Smooth muscle cell (in vitro differentiated cells): ENCODE results near the gene BABAM2. TPM values are rescaled to one million over a fixed set of nuclear protein-coding genes. Genes with fewer than 3 reads are reported as not detected.

Experiments used
- DNase-seq: peaks from one replicate; lab custom pipeline; 2025; ENCODE audit not compliant: unreplicated experiment; lab: John Stamatoyannopoulos, UW
- H2AFZ ChIP-seq: fragments of 200-600 bp; sonication (generic); 2 replicates; pipeline ENCODE4 v1.6.0; 2016; ENCODE audit warnings: antibody characterized with exemption, low read depth, mild to moderate bottlenecking
- H3F3A ChIP-seq: fragments of 200-600 bp; sonication (generic); 2 replicates; pipeline ENCODE4 v1.6.0; 2017; ENCODE audit warnings: antibody characterized with exemption, low read depth
- H3K27ac ChIP-seq: fragments of 200-600 bp; sonication (generic); 2 replicates; pipeline ENCODE4 v1.5.1; 2016; ENCODE audit warnings: low read depth, mild to moderate bottlenecking
- H3K27me3 ChIP-seq: fragments of 200-600 bp; sonication (generic); 2 replicates; pipeline ENCODE4 v1.6.1; 2016; ENCODE audit warnings: low read depth, mild to moderate bottlenecking
- H3K36me3 ChIP-seq: fragments of 200-600 bp; sonication (generic); 2 replicates; pipeline ENCODE4 v1.5.1; 2016; ENCODE audit warnings: low read depth
- H3K4me1 ChIP-seq: fragments of 200-600 bp; sonication (generic); 2 replicates; pipeline ENCODE4 v1.5.1; 2016; ENCODE audit warnings: low read depth
- H3K4me2 ChIP-seq: fragments of 200-600 bp; sonication (generic); 2 replicates; pipeline ENCODE4 v1.6.0; 2016; ENCODE audit warnings: mild to moderate bottlenecking
- H3K4me3 ChIP-seq: fragments of 200-600 bp; sonication (generic); 2 replicates; pipeline ENCODE4 v1.5.1; 2016; ENCODE audit warnings: mild to moderate bottlenecking
- H3K79me2 ChIP-seq: fragments of 200-600 bp; sonication (generic); 2 replicates; pipeline ENCODE4 v1.6.0; 2016; ENCODE audit warnings: low read depth, mild to moderate bottlenecking
- H3K9ac ChIP-seq: fragments of 200-600 bp; sonication (generic); 2 replicates; pipeline ENCODE4 v1.6.0; 2016; ENCODE audit warnings: low read depth
- H3K9me3 ChIP-seq: fragments of 200-600 bp; sonication (generic); replicated peaks from 2 replicates; pipeline ENCODE4 v1.5.1; 2016; ENCODE audit warnings: low read depth
- H4K20me1 ChIP-seq: fragments of 200-600 bp; sonication (generic); 2 replicates; pipeline ENCODE4 v1.6.0; 2016; ENCODE audit warnings: low read depth
- CTCF ChIP-seq: fragments of 200-600 bp; sonication (generic); IDR thresholded peaks from 2 replicates; pipeline ENCODE4 v1.5.1; 2017; ENCODE audit warnings: borderline replicate concordance, mild to moderate bottlenecking, antibody characterized with exemption; ENCODE audit not compliant: insufficient read depth, poor library complexity, severe bottlenecking
- WGBS: methylation state at CpG from one replicate; pipeline ENCODE4 v1.1.7; 2016; ENCODE audit warnings: low lambda C conversion rate; 5-methylcytosine and 5-hydroxymethylcytosine counted together
- polyA plus RNA-seq: library from polyadenylated mRNA; unstranded; fragments of >200 nt; fragmentation: Nextera tagmentation; extraction: Ambion mirVana; gene quantifications from 2 replicates; pipeline ENCODE4 v1.2.1, GENCODE V29; 2016
- total RNA-seq: library from RNA; depleted of rRNA; stranded (reverse); fragments of >200 nt; gene quantifications from 2 replicates; pipeline ENCODE4 v1.2.3, GENCODE V29; 2014

Gene BABAM2
- total and polyA plus RNA-seq, 2 experiments from 2014 or later = 26.5 to 29.1 TPM

GRCh38 chr2:28165087-28165635 lies 274.6 kb downstream of the BABAM2 start:
- Histone ChIP-seq H3K36me3 (no peaks in the 10 kb centered on the region), H3K4me2 (peak overlapping the region; percentile 60), H2AFZ (no peak overlapping the region), H3K9ac (no peak overlapping the region), H3K9me3 (no peaks in the 10 kb centered on the region), H4K20me1 (no peaks in the 10 kb centered on the region), H3K27ac (peak overlapping the region; percentile 83), H3F3A (peaks cover 22% of the 10 kb centered on the region), H3K4me1 (peaks cover 24% of the 10 kb centered on the region), H3K27me3 (no peaks in the 10 kb centered on the region), H3K79me2 (no peaks in the 10 kb centered on the region), H3K4me3 (no peak overlapping the region)
- no peak for DNase-seq
- TF ChIP-seq CTCF = no peak
- WGBS = 49% methylated on average over 4 of the region's 5 CpGs

- Histone ChIP-seq H3K4me3 (no peak overlapping the region), H3K9ac (no peak overlapping the region), H3K36me3 (no peaks in the 10 kb centered on the region), H3K27me3 (no peaks in the 10 kb centered on the region), H3K4me1 (peaks cover 9% of the 10 kb centered on the region), H3K27ac (peak overlapping the region; percentile 34), H4K20me1 (no peaks in the 10 kb centered on the region), H3F3A (peaks cover 15% of the 10 kb centered on the region), H3K4me2 (no peak overlapping the region), H2AFZ (no peak overlapping the region), H3K79me2 (no peaks in the 10 kb centered on the region), H3K9me3 (no peaks in the 10 kb centered on the region)
- no peak for DNase-seq
- 41% methylated on average over 2 of the region's 2 CpGs for WGBS
- TF ChIP-seq CTCF = no peak
These were observed 276.4 kb downstream of the BABAM2 start for GRCh38 chr2:28166956-28167355.

GRCh38 chr2:28168376-28168775 lies 277.8 kb downstream of the BABAM2 start:
- Histone ChIP-seq H3K4me2 (no peak overlapping the region), H3K27me3 (no peaks in the 10 kb centered on the region), H3K4me3 (no peak overlapping the region), H2AFZ (no peak overlapping the region), H3K9ac (no peak overlapping the region), H3K36me3 (no peaks in the 10 kb centered on the region), H3K4me1 (peaks cover 12% of the 10 kb centered on the region), H4K20me1 (no peaks in the 10 kb centered on the region), H3K79me2 (no peaks in the 10 kb centered on the region), H3F3A (peaks cover 9% of the 10 kb centered on the region), H3K27ac (no peak overlapping the region), H3K9me3 (no peaks in the 10 kb centered on the region)
- WGBS = 85% methylated on average over 5 of the region's 5 CpGs
- no peak for DNase-seq
- no peak for TF ChIP-seq CTCF

GRCh38 chr2:28169492-28169891 lies 279.0 kb downstream of the BABAM2 start:
- H3K4me1 ChIP-seq = peaks cover 5% of the 10 kb centered on the region

More at GRCh38 chr2:28169492-28169891, 279.0 kb downstream of the BABAM2 start:
- no peaks in the 10 kb centered on the region for H3K27me3 ChIP-seq
- H3K4me3 ChIP-seq = no peak overlapping the region
- peaks cover 7% of the 10 kb centered on the region for H3F3A ChIP-seq
- H3K79me2 ChIP-seq = no peaks in the 10 kb centered on the region
- H3K4me2 ChIP-seq = no peak overlapping the region
- 97% methylated on average over 3 of the region's 3 CpGs for WGBS
- no peak for DNase-seq
- no peak overlapping the region for H2AFZ ChIP-seq
- H3K9ac ChIP-seq = no peak overlapping the region
- no peaks in the 10 kb centered on the region for H3K9me3 ChIP-seq
- H4K20me1 ChIP-seq = no peaks in the 10 kb centered on the region
- H3K36me3 ChIP-seq = no peaks in the 10 kb centered on the region
- TF ChIP-seq CTCF = no peak
- no peak overlapping the region for H3K27ac ChIP-seq
